Transverse colon (tissue), 4 donors: ENCODE results near the gene LGALS9. TPM values are rescaled to one million over a fixed set of nuclear protein-coding genes. Genes with fewer than 3 reads are reported as not detected.

Experiments used
- DNase-seq: peaks from one replicate; pipeline ENCODE4 v3.0.0-alpha.2; 2019
- H3K27ac ChIP-seq, 4 donors: fragments of 200-600 bp; sonication (generic); 2 replicates each; pipeline ENCODE4 v1.5.1; 2016 to 2018; ENCODE audit warnings: inconsistent platforms in 4 of 4
- H3K27me3 ChIP-seq: fragments of 200-600 bp; sonication (generic); 2 replicates; pipeline ENCODE4 v1.5.1; 2017; ENCODE audit warnings: inconsistent platforms
- H3K36me3 ChIP-seq, 4 donors: fragments of 200-600 bp; sonication (generic); 2 replicates each; pipeline ENCODE4 v1.5.1; 2017 to 2019; ENCODE audit warnings: inconsistent platforms in 4 of 4
- H3K4me1 ChIP-seq, 4 donors: fragments of 200-600 bp; sonication (generic); 2 replicates each; pipeline ENCODE4 v1.5.1; 2017 to 2020; ENCODE audit warnings: inconsistent platforms in 4 of 4
- H3K4me3 ChIP-seq, 4 donors: fragments of 200-600 bp; sonication (generic); 1 replicate in 1 of 4; 2 replicates in 3 of 4; pipeline versions ENCODE4 v1.5.1 to v1.6.1; 2017 to 2019; ENCODE audit warnings: inconsistent platforms in 4 of 4
- H3K9me3 ChIP-seq, 2 donors: fragments of 200-600 bp; sonication (generic); 2 replicates each; pipeline ENCODE4 v1.5.1; 2017 to 2019; ENCODE audit warnings: inconsistent platforms in 2 of 2
- EP300 ChIP-seq: sonication (generic); formaldehyde crosslinking; IDR thresholded peaks from one replicate; pipeline ENCODE4 v1.6.1; 2017; ENCODE audit warnings: antibody characterized with exemption, low read depth
- POLR2A ChIP-seq: fragments of 450-650 bp; IDR thresholded peaks from one replicate; pipeline ENCODE4 v1.6.1; 2016; ENCODE audit warnings: antibody characterized with exemption, mild to moderate bottlenecking, moderate library complexity
- POLR2AphosphoS5 ChIP-seq, 3 donors: sonication (generic); formaldehyde crosslinking; IDR thresholded peaks; one replicate each; pipeline ENCODE4 v1.6.1; 2016; ENCODE audit warnings: antibody characterized with exemption in 3 of 3
- WGBS, 2 donors: methylation state at CpG; one replicate each; pipeline ENCODE4 v1.1.5; 2018; ENCODE audit warnings: low coverage in 1 of 2; 5-methylcytosine and 5-hydroxymethylcytosine counted together
- in situ Hi-C, 4 donors: fragments of 200-750 bp; cut with MboI; loops; one replicate each; pipeline versions ENCODE4 v1.15.0 to v1.15.1; 2017; ENCODE audit warnings: low sequenced_read_pairs in 3 of 4, low pct_ligation_motif_present in 1 of 4, low pct_unique_long_range_greater_than_20kb in 1 of 4
- intact Hi-C: fragments of 100-400 bp; cut with DNase I; formaldehyde crosslinking; loops from one replicate; pipeline ENCODE4 v1.15.1; 2023; ENCODE audit warnings: low total_unique reads
- total RNA-seq, 4 donors: library from RNA; depleted of rRNA; stranded (reverse); fragments of >200 nt; gene quantifications; one replicate each; pipeline ENCODE4 v1.1.0, GENCODE V29; 2016
- TF ChIP-seq, protein P1 (sequence below), 5 experiments: fragments of 200-600 bp in 3 of 5; fragments of 450-650 bp in 2 of 5; sonication (generic) in 3 of 5; IDR thresholded peaks; 1 replicate in 2 of 5; 2 replicates in 3 of 5; pipeline ENCODE4 v1.5.1; 2016 to 2017; ENCODE audit warnings: antibody characterized with exemption in 5 of 5, inconsistent platforms in 3 of 5, mild to moderate bottlenecking in 2 of 5, moderate library complexity in 1 of 5

The LGALS9 gene
- 100 to 1,000 TPM; 245 to 463 (median 368) TPM for total RNA-seq

DNA sequence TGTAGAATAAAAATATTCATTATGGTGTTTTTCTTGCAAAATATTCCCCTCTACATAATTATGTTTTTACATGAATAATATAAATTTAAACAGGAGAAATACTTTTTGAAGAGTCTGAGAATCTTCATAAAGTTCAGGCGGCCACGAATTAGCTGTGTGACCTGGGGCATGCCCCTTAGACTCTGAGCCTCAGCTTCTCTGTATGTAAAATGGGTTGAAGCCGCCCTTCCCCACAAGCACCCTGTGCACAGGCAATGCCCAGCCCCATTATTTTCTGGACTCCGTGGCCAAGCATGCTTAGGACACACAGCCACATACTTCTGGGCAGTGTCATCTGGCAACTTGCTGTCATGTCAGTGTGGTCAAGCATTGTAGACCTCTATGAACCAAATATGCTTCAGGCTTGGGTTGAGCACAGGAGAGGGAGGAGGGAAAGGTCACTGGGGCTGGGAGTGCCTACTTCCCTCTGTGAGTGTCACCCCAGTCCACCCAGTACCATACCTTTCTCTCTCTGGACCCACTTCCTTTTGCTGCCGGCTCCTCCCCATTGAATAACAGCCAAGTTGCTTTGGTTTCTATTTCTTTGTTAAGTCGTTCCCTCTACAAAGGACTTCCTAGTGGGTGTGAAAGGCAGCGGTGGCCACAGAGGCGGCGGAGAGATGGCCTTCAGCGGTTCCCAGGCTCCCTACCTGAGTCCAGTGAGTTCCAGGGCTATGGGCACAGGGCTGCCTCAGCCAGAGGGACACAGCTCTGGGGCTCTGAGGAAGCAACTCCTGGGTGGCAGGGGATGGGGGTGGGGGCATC lies at the start of gene LGALS9:
LGALS9 (plus strand) TSS at position 582 of the 804 bp plus-strand sequence; CDS start at position 660, 78 bp downstream.
- intact Hi-C loops (no loop called here), in situ Hi-C loops (loop anchor here in 1 of 4 donors (25.0 kb wide), 1 partner anchor 119 kb away; no protein-coding TSS in a partner anchor)
- peak; percentile 83 for DNase-seq
- peak; percentile 84 to 96 (median 95) for TF ChIP-seq POLR2AphosphoS5 (IDR thresholded peaks at IDR 0.05)
- TF ChIP-seq EP300: no peak
- TF ChIP-seq POLR2A: peak; percentile 96
- TF ChIP-seq, protein P1, sequence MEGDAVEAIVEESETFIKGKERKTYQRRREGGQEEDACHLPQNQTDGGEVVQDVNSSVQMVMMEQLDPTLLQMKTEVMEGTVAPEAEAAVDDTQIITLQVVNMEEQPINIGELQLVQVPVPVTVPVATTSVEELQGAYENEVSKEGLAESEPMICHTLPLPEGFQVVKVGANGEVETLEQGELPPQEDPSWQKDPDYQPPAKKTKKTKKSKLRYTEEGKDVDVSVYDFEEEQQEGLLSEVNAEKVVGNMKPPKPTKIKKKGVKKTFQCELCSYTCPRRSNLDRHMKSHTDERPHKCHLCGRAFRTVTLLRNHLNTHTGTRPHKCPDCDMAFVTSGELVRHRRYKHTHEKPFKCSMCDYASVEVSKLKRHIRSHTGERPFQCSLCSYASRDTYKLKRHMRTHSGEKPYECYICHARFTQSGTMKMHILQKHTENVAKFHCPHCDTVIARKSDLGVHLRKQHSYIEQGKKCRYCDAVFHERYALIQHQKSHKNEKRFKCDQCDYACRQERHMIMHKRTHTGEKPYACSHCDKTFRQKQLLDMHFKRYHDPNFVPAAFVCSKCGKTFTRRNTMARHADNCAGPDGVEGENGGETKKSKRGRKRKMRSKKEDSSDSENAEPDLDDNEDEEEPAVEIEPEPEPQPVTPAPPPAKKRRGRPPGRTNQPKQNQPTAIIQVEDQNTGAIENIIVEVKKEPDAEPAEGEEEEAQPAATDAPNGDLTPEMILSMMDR (IDR thresholded peaks at IDR 0.05): no peak
- no peaks in the 10 kb centered on the region for H3K27me3 ChIP-seq
- WGBS, 2 donors: 43 to 59% methylated on average over 8 to 10 of the region's 10 CpGs
- no peaks in the 10 kb centered on the region for H3K36me3 ChIP-seq
- no peaks in the 10 kb centered on the region for H3K9me3 ChIP-seq
- H3K27ac ChIP-seq: peak within 1 kb of the TSS; percentile 87 to 93 (median 89)
- H3K4me3 ChIP-seq: peak within 1 kb of the TSS; percentile 2 to 58 (median 46)
- peaks cover 24 to 48% (median 43%) of the 10 kb centered on the region in 4 donors for H3K4me1 ChIP-seq

DNA sequence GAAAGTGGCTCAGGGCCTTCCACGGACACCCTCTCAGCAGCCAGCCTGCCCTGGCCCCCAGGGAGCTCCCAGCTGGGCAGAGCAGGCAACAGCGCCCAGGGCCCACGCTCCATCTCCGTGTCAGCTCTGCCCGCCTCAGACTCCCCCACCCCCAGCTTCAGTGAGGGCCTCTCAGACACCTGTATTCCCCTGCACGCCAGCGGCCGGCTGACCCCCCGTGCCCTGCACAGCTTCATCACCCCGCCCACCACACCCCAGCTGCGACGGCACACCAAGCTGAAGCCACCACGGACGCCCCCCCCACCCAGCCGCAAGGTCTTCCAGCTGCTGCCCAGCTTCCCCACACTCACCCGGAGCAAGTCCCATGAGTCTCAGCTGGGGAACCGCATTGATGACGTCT lies 48.3 kb upstream of the LGALS9 start:
- H3K4me1 ChIP-seq: peaks cover 0 to 8% (median 3%) of the 10 kb centered on the region in 4 donors
- no peak for DNase-seq
- H3K4me3 ChIP-seq: no peak overlapping the region
- intact Hi-C loops (no loop called here), in situ Hi-C loops (loop anchor here in 3 of 4 donors (10.0 to 25.0 kb wide), 3 partner anchors 95 to 218 kb away; partner anchors contain the start of gene KSR1 (in 1 of the 3))
- no peaks in the 10 kb centered on the region for H3K9me3 ChIP-seq
- no peaks in the 10 kb centered on the region for H3K27me3 ChIP-seq
- WGBS, 2 donors: 91% methylated on average over 18 of the region's 18 CpGs; no CpG with 5 or more reads in 1 of the 2 donors
- H3K27ac ChIP-seq: no peak overlapping the region
- TF ChIP-seq, protein P1 (IDR thresholded peaks at IDR 0.05): no peak
- TF ChIP-seq POLR2AphosphoS5 (IDR thresholded peaks at IDR 0.05) (no peak), EP300 (no peak)
- H3K36me3 ChIP-seq: no peaks in the 10 kb centered on the region

DNA sequence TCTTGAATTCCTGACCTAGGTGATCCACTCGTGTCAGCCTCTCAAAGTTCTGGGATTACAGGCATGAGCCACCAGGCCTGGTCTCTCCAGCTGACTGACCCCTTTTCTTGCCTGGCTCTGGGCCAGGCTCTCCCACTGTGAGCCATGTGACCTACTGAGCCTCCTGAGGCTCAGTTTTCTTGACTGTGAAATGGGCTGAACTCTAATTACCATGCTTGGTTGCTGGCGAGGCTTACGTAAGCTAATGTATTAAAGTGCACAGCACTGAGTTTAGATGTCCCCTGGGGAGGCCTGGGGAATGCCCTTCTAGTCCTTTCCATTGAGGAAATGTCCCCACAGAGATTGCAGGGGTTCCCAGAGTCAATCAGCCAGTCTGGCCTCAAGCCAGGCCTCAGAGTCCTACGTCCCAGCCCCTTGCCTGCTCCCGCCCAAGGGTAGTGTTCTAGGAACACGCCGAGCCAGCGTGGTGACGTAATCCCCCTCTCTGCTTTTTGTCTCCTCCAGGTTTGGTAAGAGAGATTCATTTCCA lies 45.8 kb upstream of the LGALS9 start:
- intact Hi-C loops (no loop called here), in situ Hi-C loops (loop anchor here in 3 of 4 donors (10.0 to 25.0 kb wide), 3 partner anchors 98 to 220 kb away; partner anchors contain the start of gene KSR1 (in 1 of the 3))
- Histone ChIP-seq H3K9me3 (no peaks in the 10 kb centered on the region), H3K36me3 (no peaks in the 10 kb centered on the region), H3K27me3 (no peaks in the 10 kb centered on the region), H3K27ac (no peak overlapping the region), H3K4me3 (no peak overlapping the region), H3K4me1 (no peaks in the 10 kb centered on the region)
- WGBS, 2 donors: 80% methylated on average over 9 of the region's 9 CpGs; no CpG with 5 or more reads in 1 of the 2 donors
- no peak for DNase-seq
- TF ChIP-seq POLR2A: no peak
- TF ChIP-seq POLR2AphosphoS5 (IDR thresholded peaks at IDR 0.05): no peak
- no peak for TF ChIP-seq EP300
- TF ChIP-seq, protein P1 (IDR thresholded peaks at IDR 0.05): no peak

DNA sequence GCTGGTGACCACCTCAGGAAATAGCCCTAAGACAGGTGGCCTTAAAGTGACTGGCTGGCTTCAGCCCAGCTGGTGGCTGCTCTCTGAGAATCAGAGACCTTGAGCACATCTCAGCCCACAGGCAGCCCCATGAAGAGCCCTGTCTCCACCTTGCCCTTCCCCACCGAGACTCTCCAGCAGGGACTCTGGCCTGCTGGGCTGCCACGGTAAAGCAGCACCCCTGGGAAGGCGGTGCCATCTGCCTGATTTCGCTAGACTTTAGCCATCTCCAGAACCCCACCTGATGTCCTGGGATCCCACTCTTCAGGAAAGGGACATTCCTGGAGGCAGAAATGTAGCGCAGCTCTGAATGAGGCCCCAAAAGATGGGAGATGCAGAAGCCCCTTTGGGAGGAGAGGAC lies 45.2 kb upstream of the LGALS9 start:
- TF ChIP-seq POLR2AphosphoS5 (IDR thresholded peaks at IDR 0.05) (no peak), POLR2A (no peak)
- TF ChIP-seq, protein P1 (IDR thresholded peaks at IDR 0.05): no peak
- Histone ChIP-seq H3K4me1 (no peaks in the 10 kb centered on the region), H3K9me3 (no peaks in the 10 kb centered on the region), H3K27me3 (no peaks in the 10 kb centered on the region), H3K36me3 (no peaks in the 10 kb centered on the region), H3K4me3 (no peak overlapping the region), H3K27ac (no peak overlapping the region)
- DNase-seq: no peak
- WGBS, 2 donors: 94% methylated on average over 5 of the region's 5 CpGs; no CpG with 5 or more reads in 1 of the 2 donors
- in situ Hi-C loops (loop anchor here in 3 of 4 donors (10.0 to 25.0 kb wide), 3 partner anchors 98 to 221 kb away; partner anchors contain the start of gene KSR1 (in 1 of the 3)), intact Hi-C loops (no loop called here)
